HG03060 (cell line): ENCODE data around the gene PTPN14.

Experiments used
- ATAC-seq: cut with Tn5 transposase; IDR thresholded peaks from one replicate; pipeline ENCODE4 v1.9.1; 2021; ENCODE audit warnings: low read depth, moderate number of reproducible peaks; ENCODE audit not compliant: unreplicated experiment

The PTPN14 gene

GRCh38 chr1:214440219-214440965 lies 111.0 kb downstream of the PTPN14 start:
- no peak for ATAC-seq

- ATAC-seq: peak; percentile 74
Measured at GRCh38 chr1:214439352-214440119, 111.9 kb downstream of the PTPN14 start.

GRCh38 chr1:214438530-214438929 lies 112.9 kb downstream of the PTPN14 start:
- no peak for ATAC-seq

GRCh38 chr1:214438075-214438474 lies 113.3 kb downstream of the PTPN14 start:
- no peak for ATAC-seq

GRCh38 chr1:214435867-214436266 lies 115.5 kb downstream of the PTPN14 start:
- no peak for ATAC-seq

GRCh38 chr1:214432245-214432644 lies 119.2 kb downstream of the PTPN14 start:
- no peak for ATAC-seq

- ATAC-seq: no peak
Measured at GRCh38 chr1:214429951-214430770, 121.2 kb downstream of the PTPN14 start.

GRCh38 chr1:214427871-214428277 lies 123.5 kb downstream of the PTPN14 start:
- ATAC-seq: peak; percentile 87

GRCh38 chr1:214426426-214426812 lies 125.0 kb downstream of the PTPN14 start:
- ATAC-seq: no peak

- no peak for ATAC-seq
Measured at GRCh38 chr1:214425716-214426425, 125.5 kb downstream of the PTPN14 start.

GRCh38 chr1:214425101-214425500 lies 126.3 kb downstream of the PTPN14 start:
- ATAC-seq: no peak

- no peak for ATAC-seq
Measured at GRCh38 chr1:214423045-214423444, 128.4 kb downstream of the PTPN14 start.

GRCh38 chr1:214422137-214422671 lies 129.2 kb downstream of the PTPN14 start:
- ATAC-seq: no peak

- no peak for ATAC-seq
Measured at GRCh38 chr1:214420833-214421232, 130.6 kb downstream of the PTPN14 start.

- ATAC-seq: no peak
Measured at GRCh38 chr1:214420341-214420740, 131.1 kb downstream of the PTPN14 start.

- ATAC-seq: no peak
Measured at GRCh38 chr1:214419650-214420049, 131.8 kb downstream of the PTPN14 start.

GRCh38 chr1:214418391-214418790 lies 133.0 kb downstream of the PTPN14 start:
- no peak for ATAC-seq

- no peak for ATAC-seq
Measured at GRCh38 chr1:214417545-214418210, 133.7 kb downstream of the PTPN14 start.

- no peak for ATAC-seq
Measured at GRCh38 chr1:214416858-214417257, 134.5 kb downstream of the PTPN14 start.

- ATAC-seq: no peak
Measured at GRCh38 chr1:214416417-214416816, 135.0 kb downstream of the PTPN14 start.
